ENCODE measurements around the gene GHR.

The GHR gene

GRCh38 chr5:42586625-42587024 is 163.4 kb downstream of the GHR start:
- no peak for DNase-seq (ENCODE audit: low read depth, low spot score)
- CTCF ChIA-PET, result interaction anchor here (1.0 to 7.3 kb wide), 4 partner anchors 11 to 181 kb away, joined by 3 to 59 read pairs (median 4); partner anchors contain the start of gene GHR
- TF ChIP-seq CTCF (IDR thresholded peaks at IDR 0.05; ENCODE audit: insufficient read depth, low read length, missing control alignments), result no peak
- POLR2A ChIA-PET, result no interaction called here
- no peak overlapping the region for H3K4me3 ChIP-seq (ENCODE audit: low read depth, low read length)

GRCh38 chr5:42587096-42587723 is 164.0 kb downstream of the GHR start:
- ChIA-PET CTCF (interaction anchor here (1.3 kb wide), 1 partner anchor 12 kb away, joined by 4 read pairs; no protein-coding TSS in a partner anchor), POLR2A (no interaction called here)
- no peak for TF ChIP-seq CTCF (IDR thresholded peaks at IDR 0.05; ENCODE audit: insufficient read depth, low read length, missing control alignments)
- H3K4me3 ChIP-seq (ENCODE audit: low read depth, low read length), result no peak overlapping the region
- DNase-seq (ENCODE audit: low read depth, low spot score), result no peak

GRCh38 chr5:42590566-42590965 is 167.3 kb downstream of the GHR start:
- H3K4me3 ChIP-seq (ENCODE audit: low read depth, low read length), result no peak overlapping the region
- no peak for DNase-seq (ENCODE audit: low read depth, low spot score)
- POLR2A ChIA-PET, result no interaction called here
- CTCF ChIA-PET, result interaction anchor here (3.3 kb wide), 1 partner anchor 8 kb away, joined by 19 read pairs; no protein-coding TSS in a partner anchor
- TF ChIP-seq CTCF (IDR thresholded peaks at IDR 0.05; ENCODE audit: insufficient read depth, low read length, missing control alignments), result no peak

- TF ChIP-seq CTCF (IDR thresholded peaks at IDR 0.05; ENCODE audit: insufficient read depth, low read length, missing control alignments), result no peak
- DNase-seq (ENCODE audit: low read depth, low spot score), result no peak
- no peak overlapping the region for H3K4me3 ChIP-seq (ENCODE audit: low read depth, low read length)
- ChIA-PET POLR2A (no interaction called here), CTCF (interaction anchor here (3.3 kb wide), 1 partner anchor 8 kb away, joined by 19 read pairs; no protein-coding TSS in a partner anchor)
Observed at GRCh38 chr5:42591015-42591414, 167.8 kb downstream of the GHR start.

GRCh38 chr5:42592401-42593140 is 169.3 kb downstream of the GHR start:
- no peak for DNase-seq (ENCODE audit: low read depth, low spot score)
- CTCF ChIA-PET, result interaction anchor here (3.3 kb wide), 1 partner anchor 10 kb away, joined by 19 read pairs; no protein-coding TSS in a partner anchor
- TF ChIP-seq CTCF (IDR thresholded peaks at IDR 0.05; ENCODE audit: insufficient read depth, low read length, missing control alignments), result no peak
- no peak overlapping the region for H3K4me3 ChIP-seq (ENCODE audit: low read depth, low read length)
- POLR2A ChIA-PET, result no interaction called here

GRCh38 chr5:42593591-42593990 is 170.4 kb downstream of the GHR start:
- no peak for TF ChIP-seq CTCF (IDR thresholded peaks at IDR 0.05; ENCODE audit: insufficient read depth, low read length, missing control alignments)
- POLR2A ChIA-PET, result no interaction called here
- no peak overlapping the region for H3K4me3 ChIP-seq (ENCODE audit: low read depth, low read length)
- no peak for DNase-seq (ENCODE audit: low read depth, low spot score)
- CTCF ChIA-PET, result interaction anchor here (3.3 kb wide), 1 partner anchor 11 kb away, joined by 19 read pairs; no protein-coding TSS in a partner anchor

Measured in AG04449 (cell line).